Putamen (tissue), 1 donor: Measurements from ENCODE around the gene ANKRD11.

Source experiments
- DNase-seq: peaks from one replicate; pipeline ENCODE4 v3.0.0-alpha.2; 2016; ENCODE audit warnings: low spot score

ANKRD11 gene

GRCh38 chr16:89506791-89507191, 16.4 kb upstream of the ANKRD11 start:
- DNase-seq: no peak

GRCh38 chr16:89506113-89506504, 15.7 kb upstream of the ANKRD11 start:
- no peak for DNase-seq

GRCh38 chr16:89505204-89506112, 15.1 kb upstream of the ANKRD11 start:
- DNase-seq: peak; percentile 61

DNA sequence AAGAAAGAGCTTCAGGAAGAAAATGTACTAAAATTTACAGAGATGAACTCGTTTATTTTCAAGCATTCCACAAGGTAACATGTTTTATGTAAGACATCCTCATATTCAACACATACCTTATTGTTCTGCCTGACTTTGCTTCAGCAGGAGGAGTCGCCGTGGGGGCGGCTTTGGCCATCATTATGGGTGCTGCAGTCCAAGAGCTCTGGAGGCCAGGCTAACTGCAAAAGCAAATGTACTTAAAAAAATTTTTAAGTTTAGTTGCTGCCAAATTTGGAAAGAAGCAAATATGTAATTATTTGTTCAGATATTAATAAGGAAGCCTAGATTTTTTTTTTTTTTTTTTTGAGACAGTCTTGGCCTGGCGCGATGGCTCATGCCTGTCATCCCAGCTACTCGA, 13.7 kb upstream of the ANKRD11 start:
- DNase-seq: no peak

GRCh38 chr16:89502081-89502843, 11.9 kb upstream of the ANKRD11 start:
- DNase-seq: no peak

GRCh38 chr16:89499767-89500166, 9.4 kb upstream of the ANKRD11 start:
- DNase-seq: no peak

DNA sequence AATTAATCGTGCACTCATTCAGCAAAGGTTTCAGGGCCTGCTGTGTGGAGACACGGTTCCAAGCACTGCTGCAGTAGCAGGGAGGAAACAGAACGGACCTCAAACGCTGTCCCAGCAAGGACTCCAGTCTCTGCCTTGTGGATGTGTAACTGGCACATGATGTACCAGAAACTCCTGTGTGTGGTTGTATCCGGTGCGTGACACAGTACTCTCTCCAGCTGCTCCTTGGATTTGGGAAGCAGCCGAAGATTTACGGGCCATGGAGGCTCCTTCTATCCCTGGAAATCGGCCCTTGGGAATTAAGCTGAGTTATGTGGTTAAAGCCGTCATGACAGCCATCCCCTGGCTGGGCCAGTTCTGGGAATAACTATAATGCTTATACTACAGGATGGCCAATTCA, 8.5 kb upstream of the ANKRD11 start:
- no peak for DNase-seq

DNA sequence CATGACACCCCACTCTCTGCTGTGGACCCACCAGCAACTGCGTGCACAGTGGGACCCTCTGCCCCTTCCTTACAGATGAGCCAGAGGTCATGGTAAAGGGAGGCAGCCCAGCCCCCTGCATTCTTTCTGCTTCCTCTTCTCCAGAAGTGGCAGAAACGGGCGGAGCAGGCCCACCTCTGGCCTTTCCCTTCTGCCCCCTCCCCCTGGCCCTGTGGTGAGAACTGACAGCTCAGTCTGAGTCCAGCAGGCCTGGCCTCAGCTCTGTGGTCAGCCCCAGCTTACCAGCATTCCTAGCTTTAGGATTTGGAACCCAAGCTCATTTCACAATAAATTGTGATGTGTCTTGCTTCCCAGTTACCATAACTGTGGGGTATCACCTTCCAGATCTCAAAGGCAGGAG, 4.8 kb upstream of the ANKRD11 start:
- no peak for DNase-seq

- DNase-seq: no peak
Observed at GRCh38 chr16:89493776-89494175, 3.4 kb upstream of the ANKRD11 start.

- DNase-seq: no peak
Observed at GRCh38 chr16:89491974-89492687, 1.8 kb upstream of the ANKRD11 start.

GRCh38 chr16:89491238-89491869, 993 bp upstream of the ANKRD11 start:
- no peak for DNase-seq

DNA sequence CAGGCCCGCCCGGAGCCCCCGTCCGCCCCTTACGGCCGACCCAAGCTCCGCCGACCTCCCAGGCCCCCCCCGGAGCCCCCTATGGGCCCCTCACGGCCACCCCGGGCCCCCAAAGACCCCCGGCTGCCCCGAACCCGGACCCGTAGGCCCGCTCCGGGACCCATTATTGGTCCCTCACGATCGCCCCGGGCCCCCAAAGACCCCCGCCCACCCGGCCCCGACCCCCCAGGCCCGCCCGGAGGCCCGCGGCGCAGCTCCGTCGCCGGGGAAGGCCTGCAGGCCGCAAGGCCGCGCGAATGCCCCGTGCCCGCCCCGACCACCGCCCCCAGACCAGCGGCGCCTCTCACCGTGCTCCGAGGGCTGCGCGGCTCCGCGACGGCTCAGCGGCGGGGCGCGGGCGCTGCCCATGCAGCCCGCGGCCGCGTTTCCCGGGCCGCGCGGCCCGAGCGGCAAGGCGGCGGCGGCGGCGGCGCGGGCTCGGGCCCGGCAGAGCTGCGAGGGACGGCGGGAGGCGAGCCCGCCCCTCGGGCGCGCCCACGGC, 393 bp downstream of the ANKRD11 start:
- DNase-seq: no peak

- DNase-seq: peak; percentile 73
Observed at GRCh38 chr16:89489040-89489897, 1.1 kb downstream of the ANKRD11 start.

GRCh38 chr16:89485701-89486246, 4.6 kb downstream of the ANKRD11 start:
- no peak for DNase-seq

DNA sequence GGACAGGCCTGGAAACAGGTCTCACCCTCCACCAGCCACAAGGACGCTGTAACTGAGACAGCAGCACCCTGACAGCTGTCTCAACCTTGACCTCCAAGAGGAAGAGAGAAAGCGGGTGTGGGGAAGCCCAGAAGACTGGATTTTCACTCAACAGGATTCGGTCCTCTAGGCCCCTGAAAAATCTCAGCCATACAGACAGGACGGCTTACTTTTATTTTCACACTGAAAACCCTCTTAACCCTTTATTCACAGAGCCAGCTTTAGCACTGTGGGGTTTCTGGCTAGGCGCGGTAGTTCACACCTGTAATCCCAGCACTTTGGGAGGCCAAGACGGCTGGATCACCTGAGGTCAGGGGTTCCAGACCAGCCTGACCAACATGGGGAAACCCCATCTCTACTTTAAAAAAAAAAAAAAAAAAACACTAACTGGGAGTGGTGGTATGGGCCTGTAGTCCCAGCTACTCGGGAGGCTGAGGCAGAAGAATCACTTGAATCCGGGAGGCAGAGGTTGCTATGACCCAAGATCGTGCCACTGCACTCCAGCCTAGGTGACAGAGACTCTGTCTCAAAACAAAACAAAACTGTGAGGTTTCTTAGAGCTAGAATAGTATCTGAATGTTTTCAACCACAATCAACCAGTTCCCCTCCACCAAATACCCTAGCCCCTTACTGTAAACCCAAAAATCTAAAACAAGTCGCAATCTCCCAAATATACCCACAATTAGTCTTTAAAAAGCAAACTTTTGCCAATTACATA, 5.3 kb downstream of the ANKRD11 start:
- DNase-seq: no peak

DNA sequence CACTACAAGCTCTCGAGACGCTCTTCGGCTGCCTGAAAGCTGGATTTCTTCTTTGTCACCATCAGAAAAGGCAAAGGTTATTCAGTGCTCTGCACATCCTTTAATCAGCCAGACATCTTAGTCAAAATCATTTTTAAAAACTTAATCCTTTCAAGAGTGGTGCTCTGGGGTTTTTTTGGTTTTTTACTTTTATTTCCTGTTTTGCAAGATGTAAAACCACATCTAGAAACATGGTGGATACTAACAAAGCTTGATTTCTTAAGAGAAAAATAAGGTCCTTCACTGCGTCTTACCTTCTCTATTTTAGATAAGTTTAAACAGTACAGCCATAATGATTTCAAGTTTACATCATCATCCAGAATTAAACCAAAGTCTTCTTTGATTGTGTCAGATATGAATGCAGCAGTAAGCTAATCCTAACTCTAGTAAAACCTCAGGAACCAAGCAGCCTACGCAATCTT, 6.3 kb downstream of the ANKRD11 start:
- no peak for DNase-seq

DNA sequence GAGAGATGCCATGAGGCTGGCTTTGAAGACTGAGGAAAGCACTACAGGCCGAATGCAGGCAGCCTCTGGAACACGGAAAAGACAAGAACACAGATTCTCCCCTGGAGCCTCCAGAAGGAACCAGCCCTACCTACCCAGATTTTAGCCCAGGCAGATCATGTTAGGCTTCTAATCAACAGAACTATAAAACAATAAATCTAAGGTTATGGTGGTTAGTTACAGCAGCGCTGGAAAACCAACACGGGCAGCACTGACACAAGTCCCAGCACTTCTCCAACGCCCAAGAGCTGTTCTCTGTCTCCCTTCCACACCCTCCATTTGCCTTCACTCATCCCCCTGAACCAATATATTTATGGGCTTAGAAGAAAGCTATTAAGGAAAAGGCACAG, 7.5 kb downstream of the ANKRD11 start:
- no peak for DNase-seq

DNA sequence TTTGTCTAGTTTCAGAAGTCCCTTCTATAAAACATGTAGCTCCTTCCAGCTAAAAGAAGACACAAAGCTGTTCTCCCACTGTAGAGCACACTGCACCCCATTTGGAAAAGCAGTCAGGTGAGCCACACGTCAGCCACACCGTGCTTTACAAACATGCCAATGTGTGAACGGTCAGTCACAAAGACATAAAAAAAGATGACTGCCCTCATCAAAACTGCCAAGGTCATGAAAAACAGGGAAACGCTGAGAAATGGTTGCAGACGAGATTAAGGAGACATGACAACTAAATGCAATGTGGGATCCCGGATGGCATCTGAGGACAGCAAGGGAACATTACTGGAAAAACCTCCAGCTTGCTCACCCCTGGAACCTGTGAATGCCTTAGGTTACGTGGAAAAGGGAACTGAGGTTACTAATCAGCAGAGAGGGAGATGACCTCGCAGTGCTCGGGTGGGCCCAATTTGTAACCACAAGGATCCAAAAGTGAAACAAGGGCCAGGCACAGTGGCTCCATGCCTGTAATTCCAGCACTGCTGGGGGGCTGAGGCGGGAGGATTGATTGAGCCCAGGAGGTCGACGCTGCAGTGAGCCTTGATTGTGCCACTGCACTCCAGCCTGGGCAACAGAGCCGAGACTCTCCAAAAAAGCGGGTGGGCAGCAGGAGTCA, 8.1 kb downstream of the ANKRD11 start:
- DNase-seq: no peak

DNA sequence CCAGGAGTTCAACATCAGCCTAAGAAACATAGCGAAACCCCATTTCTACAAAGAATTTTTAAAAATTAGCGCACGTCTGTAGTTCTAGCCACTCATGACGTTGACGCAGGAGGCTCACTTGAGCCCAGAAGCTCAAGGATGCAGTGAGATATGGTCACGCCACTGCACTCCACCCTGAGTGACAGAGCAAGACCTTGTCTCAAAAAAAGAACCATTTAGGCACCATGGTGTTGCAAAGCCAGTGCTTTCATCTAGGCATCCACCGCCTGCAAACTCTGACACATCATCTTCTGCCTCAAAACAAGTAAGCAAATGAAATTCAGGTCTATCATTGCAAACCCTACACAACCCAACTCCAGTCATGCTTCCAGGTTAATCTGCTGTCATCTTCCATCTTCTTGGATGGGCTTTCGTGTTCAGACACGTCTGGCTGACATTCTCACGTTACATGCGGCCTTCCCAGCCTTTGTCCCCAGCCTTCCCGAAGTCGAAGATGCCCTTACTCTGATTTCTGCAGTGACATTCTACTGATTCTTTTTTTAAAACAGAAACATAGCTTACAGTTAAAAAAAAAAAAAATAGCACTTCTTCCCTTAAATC, 8.9 kb downstream of the ANKRD11 start:
- no peak for DNase-seq
